Right lobe of liver (tissue), 4 donors: ENCODE data around the gene ARMC3.

Experiments
- POLR2A ChIP-seq: fragments of 450-650 bp; IDR thresholded peaks from one replicate; pipeline ENCODE4 v1.6.1; 2017; ENCODE audit warnings: antibody characterized with exemption, mild to moderate bottlenecking
- TF ChIP-seq, protein P1 (sequence below), 4 donors: fragments of 200-600 bp in 3 of 4; fragments of 450-650 bp in 1 of 4; IDR thresholded peaks; one replicate each; pipeline versions ENCODE4 v1.5.1 to v1.8.0; 2016 to 2022; ENCODE audit warnings: antibody characterized with exemption in 4 of 4, mild to moderate bottlenecking in 2 of 4
- donor health status: DM: no; HTN: no; CAD: no.
- donor health status: DM: no; HTN: no; CAD: no.
- donor health status: DM: no; HTN: yes; CAD: no.

DNA sequence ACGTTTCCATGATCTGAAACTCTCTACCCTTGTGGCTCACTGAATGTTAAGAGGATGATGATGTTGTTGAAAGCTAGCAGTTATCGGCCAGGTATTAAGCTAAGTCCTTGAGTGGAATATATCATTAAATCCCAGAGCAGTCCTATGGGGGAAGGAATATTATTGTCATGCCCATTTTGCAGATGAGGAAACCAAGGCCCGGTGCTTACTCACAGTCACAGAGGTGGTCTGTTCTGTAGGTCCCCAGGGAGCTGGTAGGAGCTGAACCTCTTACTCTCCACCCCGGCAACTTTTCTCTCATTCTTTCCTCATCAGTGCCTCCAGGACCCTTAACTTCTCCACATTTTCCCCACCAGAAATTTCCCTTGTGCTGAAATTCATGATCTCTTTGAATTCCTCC is 62.6 kb downstream of the ARMC3 start:
- TF ChIP-seq, protein P1, sequence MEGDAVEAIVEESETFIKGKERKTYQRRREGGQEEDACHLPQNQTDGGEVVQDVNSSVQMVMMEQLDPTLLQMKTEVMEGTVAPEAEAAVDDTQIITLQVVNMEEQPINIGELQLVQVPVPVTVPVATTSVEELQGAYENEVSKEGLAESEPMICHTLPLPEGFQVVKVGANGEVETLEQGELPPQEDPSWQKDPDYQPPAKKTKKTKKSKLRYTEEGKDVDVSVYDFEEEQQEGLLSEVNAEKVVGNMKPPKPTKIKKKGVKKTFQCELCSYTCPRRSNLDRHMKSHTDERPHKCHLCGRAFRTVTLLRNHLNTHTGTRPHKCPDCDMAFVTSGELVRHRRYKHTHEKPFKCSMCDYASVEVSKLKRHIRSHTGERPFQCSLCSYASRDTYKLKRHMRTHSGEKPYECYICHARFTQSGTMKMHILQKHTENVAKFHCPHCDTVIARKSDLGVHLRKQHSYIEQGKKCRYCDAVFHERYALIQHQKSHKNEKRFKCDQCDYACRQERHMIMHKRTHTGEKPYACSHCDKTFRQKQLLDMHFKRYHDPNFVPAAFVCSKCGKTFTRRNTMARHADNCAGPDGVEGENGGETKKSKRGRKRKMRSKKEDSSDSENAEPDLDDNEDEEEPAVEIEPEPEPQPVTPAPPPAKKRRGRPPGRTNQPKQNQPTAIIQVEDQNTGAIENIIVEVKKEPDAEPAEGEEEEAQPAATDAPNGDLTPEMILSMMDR (IDR thresholded peaks at IDR 0.05): no peak
- TF ChIP-seq POLR2A: no peak
